ENCODE data around the gene ANKRD28. TPM values are rescaled to one million over a fixed set of nuclear protein-coding genes. Genes with fewer than 3 reads are reported as not detected.

ANKRD28 gene
- total and polyA plus RNA-seq, 9 donors: 21.2 to 79.4 (median 43.8) TPM

Small RNA genes within 50 kb of the gene (microRNA-seq; reads per million reads assigned to microRNA genes)
- gene MIR3134: 0 reads per million in 3 donors

Small RNA genes within 50 kb of the gene (small RNA-seq; reads per million reads assigned to genes)
- gene MIR3134: not detected
- gene RN7SL4P: not detected

Other genes starting within 250 kb of the ANKRD28 start
- 10 to 100 TPM; 11.3 to 22.7 (median 19.7) TPM for gene HACL1, start 196.4 kb downstream of the ANKRD28 start, total RNA-seq
- gene HACL1, start 196.4 kb downstream of the ANKRD28 start, polyA plus RNA-seq: 10 to 100 TPM; 13.4 to 15.1 TPM
- gene BTD, start 196.2 kb downstream of the ANKRD28 start, total RNA-seq: 10 to 100 TPM; 19.8 to 40.3 (median 30.2) TPM
- gene BTD, start 196.2 kb downstream of the ANKRD28 start, polyA plus RNA-seq: 10 to 100 TPM; 24.5 to 44.1 TPM

Measured in ovary (tissue), 9 donors.